ENCODE measurements around the gene SOCS4.

The SOCS4 gene

DNA sequence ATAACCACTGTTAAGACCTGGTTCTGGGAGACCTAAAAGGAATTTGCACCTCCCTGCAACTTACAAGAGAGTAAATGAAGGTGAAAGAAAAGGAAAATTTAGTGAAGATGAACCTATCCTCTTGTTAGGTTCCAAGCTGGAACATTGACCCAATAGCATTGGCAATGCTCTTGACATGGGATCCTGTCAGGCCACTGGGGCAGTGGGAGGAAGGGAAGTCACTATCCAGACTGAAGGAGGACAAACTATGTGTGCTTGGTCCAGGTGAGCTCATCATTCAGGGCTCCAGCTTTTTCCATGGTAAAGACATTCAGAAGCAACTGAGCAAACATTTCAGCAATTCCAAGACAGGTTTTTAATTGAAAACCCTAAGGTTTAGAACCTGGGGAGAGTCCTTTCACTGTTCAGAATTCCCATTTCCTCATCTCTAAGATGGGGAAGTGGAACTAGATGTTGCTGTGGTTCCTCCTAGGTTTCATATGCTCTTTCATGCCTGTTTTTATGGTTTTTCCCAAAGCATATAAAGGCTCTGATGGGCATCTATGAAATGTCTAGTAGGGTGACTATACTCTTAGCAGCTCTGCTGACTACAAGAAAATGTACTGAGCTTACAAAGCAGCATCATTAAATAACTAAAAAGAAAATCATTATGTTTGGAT is 57.5 kb downstream of the SOCS4 start:
- no peaks in the 10 kb centered on the region for H3K36me3 ChIP-seq (ENCODE audit: low read length)
- no peaks in the 10 kb centered on the region for H3K9me3 ChIP-seq (ENCODE audit: insufficient read depth, low read length)
- H3F3A ChIP-seq (ENCODE audit: insufficient read depth) = no peaks in the 10 kb centered on the region
- H3K9me2 ChIP-seq (replicated peaks; ENCODE audit: insufficient read depth, low read length) = no peaks in the 10 kb centered on the region
- H3K4me2 ChIP-seq (ENCODE audit: low read depth, low read length, poor library complexity, severe bottlenecking) = no peak overlapping the region
- no peaks in the 10 kb centered on the region for H3K27me3 ChIP-seq (ENCODE audit: low read length)
- no peaks in the 10 kb centered on the region for H3K79me2 ChIP-seq (ENCODE audit: insufficient read depth, low read length)
- H4K20me1 ChIP-seq (ENCODE audit: low read depth, low read length) = no peaks in the 10 kb centered on the region
- no peak overlapping the region for H2AFZ ChIP-seq (ENCODE audit: low read depth, low read length, severe bottlenecking)
- no peak overlapping the region for H3K27ac ChIP-seq (ENCODE audit: low read depth, low read length)
- no peak for TF ChIP-seq EZH2phosphoT487 (conservative IDR thresholded peaks at IDR 0.05; ENCODE audit: low read length)
- TF ChIP-seq, protein P1, sequence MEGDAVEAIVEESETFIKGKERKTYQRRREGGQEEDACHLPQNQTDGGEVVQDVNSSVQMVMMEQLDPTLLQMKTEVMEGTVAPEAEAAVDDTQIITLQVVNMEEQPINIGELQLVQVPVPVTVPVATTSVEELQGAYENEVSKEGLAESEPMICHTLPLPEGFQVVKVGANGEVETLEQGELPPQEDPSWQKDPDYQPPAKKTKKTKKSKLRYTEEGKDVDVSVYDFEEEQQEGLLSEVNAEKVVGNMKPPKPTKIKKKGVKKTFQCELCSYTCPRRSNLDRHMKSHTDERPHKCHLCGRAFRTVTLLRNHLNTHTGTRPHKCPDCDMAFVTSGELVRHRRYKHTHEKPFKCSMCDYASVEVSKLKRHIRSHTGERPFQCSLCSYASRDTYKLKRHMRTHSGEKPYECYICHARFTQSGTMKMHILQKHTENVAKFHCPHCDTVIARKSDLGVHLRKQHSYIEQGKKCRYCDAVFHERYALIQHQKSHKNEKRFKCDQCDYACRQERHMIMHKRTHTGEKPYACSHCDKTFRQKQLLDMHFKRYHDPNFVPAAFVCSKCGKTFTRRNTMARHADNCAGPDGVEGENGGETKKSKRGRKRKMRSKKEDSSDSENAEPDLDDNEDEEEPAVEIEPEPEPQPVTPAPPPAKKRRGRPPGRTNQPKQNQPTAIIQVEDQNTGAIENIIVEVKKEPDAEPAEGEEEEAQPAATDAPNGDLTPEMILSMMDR (IDR thresholded peaks at IDR 0.05; ENCODE audit: insufficient read depth, low read length, poor library complexity, severe bottlenecking) = no peak
- H3K4me3 ChIP-seq (ENCODE audit: insufficient read depth, low read length, poor library complexity, severe bottlenecking) = no peak overlapping the region
- no peak overlapping the region for H3K9ac ChIP-seq (ENCODE audit: low read length)

DNA sequence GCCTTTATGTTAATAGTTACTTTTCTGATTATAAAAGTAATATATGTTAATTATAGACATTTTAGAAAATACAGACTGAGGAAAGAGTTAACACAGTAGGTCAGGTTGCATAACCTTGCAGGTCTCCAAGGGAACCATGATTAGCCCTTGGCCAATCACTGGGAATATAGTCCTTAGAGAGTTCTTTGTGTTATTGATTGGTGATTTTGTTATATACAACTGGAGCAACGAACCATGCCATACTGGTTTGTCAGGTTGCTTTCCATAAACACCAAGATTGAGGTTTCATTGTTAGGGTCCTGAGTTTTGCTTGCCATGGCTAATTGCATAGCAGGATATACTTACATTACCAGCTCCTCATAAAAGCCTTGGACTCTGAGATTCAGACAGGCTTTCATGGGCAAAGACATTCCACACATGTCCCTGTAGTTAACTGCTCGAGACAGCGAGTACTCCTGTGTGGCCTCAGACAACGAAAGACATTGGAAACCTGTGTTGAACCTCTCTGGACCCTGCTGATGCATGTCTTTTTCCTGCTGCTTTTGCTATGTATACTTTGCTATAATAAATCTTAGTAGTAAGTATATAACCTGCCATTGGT is 58.1 kb downstream of the SOCS4 start:
- no peaks in the 10 kb centered on the region for H3F3A ChIP-seq (ENCODE audit: insufficient read depth)
- TF ChIP-seq EZH2phosphoT487 (conservative IDR thresholded peaks at IDR 0.05; ENCODE audit: low read length) = no peak
- TF ChIP-seq, protein P1 (IDR thresholded peaks at IDR 0.05; ENCODE audit: insufficient read depth, low read length, poor library complexity, severe bottlenecking) = no peak
- no peaks in the 10 kb centered on the region for H3K9me3 ChIP-seq (ENCODE audit: insufficient read depth, low read length)
- no peak overlapping the region for H3K9ac ChIP-seq (ENCODE audit: low read length)
- no peaks in the 10 kb centered on the region for H3K36me3 ChIP-seq (ENCODE audit: low read length)
- H3K27me3 ChIP-seq (ENCODE audit: low read length) = no peaks in the 10 kb centered on the region
- H3K4me3 ChIP-seq (ENCODE audit: insufficient read depth, low read length, poor library complexity, severe bottlenecking) = no peak overlapping the region
- no peak overlapping the region for H3K27ac ChIP-seq (ENCODE audit: low read depth, low read length)
- H3K79me2 ChIP-seq (ENCODE audit: insufficient read depth, low read length) = no peaks in the 10 kb centered on the region
- no peaks in the 10 kb centered on the region for H3K9me2 ChIP-seq (replicated peaks; ENCODE audit: insufficient read depth, low read length)
- H3K4me2 ChIP-seq (ENCODE audit: low read depth, low read length, poor library complexity, severe bottlenecking) = no peak overlapping the region
- H4K20me1 ChIP-seq (ENCODE audit: low read depth, low read length) = no peaks in the 10 kb centered on the region
- no peak overlapping the region for H2AFZ ChIP-seq (ENCODE audit: low read depth, low read length, severe bottlenecking)

DNA sequence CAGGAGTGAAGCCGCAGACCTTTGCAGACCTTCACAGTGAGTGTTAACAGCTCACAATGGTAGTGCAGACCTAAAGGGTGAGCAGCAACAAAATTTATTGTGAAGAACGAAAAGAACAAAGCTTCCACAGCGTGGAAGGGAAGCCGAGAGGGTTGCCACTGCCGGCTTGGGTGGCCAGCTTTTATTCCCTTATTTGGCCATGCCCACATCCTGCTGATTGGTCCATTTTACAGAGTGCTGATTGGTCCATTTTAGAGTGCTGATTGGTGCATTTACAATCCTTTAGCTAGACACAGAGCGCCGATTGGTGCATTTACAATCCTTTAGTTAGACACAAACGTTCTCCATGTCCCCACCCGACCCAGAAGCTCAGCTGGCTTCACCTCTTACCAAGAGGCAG is 59.9 kb downstream of the SOCS4 start:
- no peak overlapping the region for H3K4me3 ChIP-seq (ENCODE audit: insufficient read depth, low read length, poor library complexity, severe bottlenecking)
- H3F3A ChIP-seq (ENCODE audit: insufficient read depth) = no peaks in the 10 kb centered on the region
- H3K4me2 ChIP-seq (ENCODE audit: low read depth, low read length, poor library complexity, severe bottlenecking) = no peak overlapping the region
- no peaks in the 10 kb centered on the region for H3K36me3 ChIP-seq (ENCODE audit: low read length)
- no peak overlapping the region for H2AFZ ChIP-seq (ENCODE audit: low read depth, low read length, severe bottlenecking)
- no peak overlapping the region for H3K27ac ChIP-seq (ENCODE audit: low read depth, low read length)
- TF ChIP-seq, protein P1 (IDR thresholded peaks at IDR 0.05; ENCODE audit: insufficient read depth, low read length, poor library complexity, severe bottlenecking) = no peak
- TF ChIP-seq EZH2phosphoT487 (conservative IDR thresholded peaks at IDR 0.05; ENCODE audit: low read length) = no peak
- no peak overlapping the region for H3K9ac ChIP-seq (ENCODE audit: low read length)
- no peaks in the 10 kb centered on the region for H3K27me3 ChIP-seq (ENCODE audit: low read length)
- H4K20me1 ChIP-seq (ENCODE audit: low read depth, low read length) = no peaks in the 10 kb centered on the region
- H3K79me2 ChIP-seq (ENCODE audit: insufficient read depth, low read length) = no peaks in the 10 kb centered on the region
- no peaks in the 10 kb centered on the region for H3K9me2 ChIP-seq (replicated peaks; ENCODE audit: insufficient read depth, low read length)
- no peaks in the 10 kb centered on the region for H3K9me3 ChIP-seq (ENCODE audit: insufficient read depth, low read length)

Data from SU-DHL-6 (cell line).